GM21360 (cell line): ENCODE results near the gene SYNJ1.

Experiments
- ATAC-seq: cut with Tn5 transposase; IDR thresholded peaks from one replicate; pipeline ENCODE4 v1.9.1; 2021; ENCODE audit warnings: mild to moderate bottlenecking, moderate library complexity; ENCODE audit not compliant: unreplicated experiment

SYNJ1 gene

DNA sequence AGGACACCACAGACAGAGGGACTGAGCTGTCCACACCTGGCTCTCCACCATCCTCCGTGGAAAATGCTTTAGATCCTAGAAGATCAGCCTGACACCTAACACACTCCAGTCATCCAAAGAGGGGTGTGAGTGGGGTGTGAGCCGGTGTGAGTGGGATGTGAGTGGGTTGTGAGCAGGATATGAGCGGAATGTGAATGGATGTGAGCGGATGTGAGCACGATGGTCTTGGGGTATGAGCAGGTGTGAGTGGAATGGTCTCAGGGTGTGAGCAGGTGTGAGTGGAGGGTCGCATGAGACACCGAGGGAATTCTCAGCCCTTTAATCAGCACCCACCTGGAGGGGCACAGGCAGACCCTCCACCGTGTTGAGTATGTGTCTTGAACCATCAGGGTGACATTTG lies 143.3 kb downstream of the SYNJ1 start:
- ATAC-seq, result no peak

- no peak for ATAC-seq
These were observed 146.1 kb downstream of the SYNJ1 start for GRCh38 chr21:32581732-32582131.

DNA sequence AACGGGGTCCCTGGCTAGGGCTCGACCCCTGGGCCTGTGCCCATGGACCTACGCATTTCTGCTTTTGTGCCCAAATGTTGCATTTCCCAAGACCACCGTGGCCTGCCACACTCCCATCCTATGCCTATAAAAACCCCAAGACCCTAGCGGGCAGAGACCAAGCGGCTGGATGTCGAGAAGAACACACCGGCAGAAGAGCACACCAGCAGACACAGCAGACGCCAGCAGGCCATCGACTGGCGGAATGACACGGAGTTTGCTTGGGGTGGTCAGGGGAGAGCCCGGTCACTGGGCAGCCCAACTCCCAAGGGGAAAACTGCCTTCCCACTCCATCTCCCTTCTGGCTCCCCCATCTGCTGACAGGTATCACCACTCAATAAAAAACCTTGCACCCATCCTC lies 146.9 kb downstream of the SYNJ1 start:
- no peak for ATAC-seq
